ENCODE results near the gene ERP44.
"Not testable (repeated sequence)": the region's sequence is repeated elsewhere in the genome, so short reads cannot be mapped to it uniquely, and the experiment has no call there.

DNA sequence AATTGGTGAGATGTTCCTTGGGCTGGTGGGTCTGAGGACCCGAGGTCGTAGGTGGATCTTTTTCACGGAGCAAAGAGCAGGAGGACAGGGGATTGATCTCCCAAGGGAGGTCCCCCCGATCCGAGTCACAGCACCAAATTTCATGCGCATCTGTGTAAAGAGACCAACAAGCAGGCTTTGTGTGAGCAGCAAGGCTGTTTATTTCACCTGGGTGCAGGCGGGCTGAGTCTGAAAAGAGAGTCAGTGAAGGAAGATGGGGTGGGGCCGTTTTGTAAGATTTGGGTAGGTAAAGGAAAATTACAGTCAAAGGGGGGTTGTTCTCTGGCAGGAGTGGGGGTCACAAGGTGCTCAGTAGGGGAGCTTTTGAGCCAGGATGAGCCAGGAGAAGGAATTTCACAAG lies 47.2 kb upstream of the ERP44 start:
- TF ChIP-seq, protein P1, sequence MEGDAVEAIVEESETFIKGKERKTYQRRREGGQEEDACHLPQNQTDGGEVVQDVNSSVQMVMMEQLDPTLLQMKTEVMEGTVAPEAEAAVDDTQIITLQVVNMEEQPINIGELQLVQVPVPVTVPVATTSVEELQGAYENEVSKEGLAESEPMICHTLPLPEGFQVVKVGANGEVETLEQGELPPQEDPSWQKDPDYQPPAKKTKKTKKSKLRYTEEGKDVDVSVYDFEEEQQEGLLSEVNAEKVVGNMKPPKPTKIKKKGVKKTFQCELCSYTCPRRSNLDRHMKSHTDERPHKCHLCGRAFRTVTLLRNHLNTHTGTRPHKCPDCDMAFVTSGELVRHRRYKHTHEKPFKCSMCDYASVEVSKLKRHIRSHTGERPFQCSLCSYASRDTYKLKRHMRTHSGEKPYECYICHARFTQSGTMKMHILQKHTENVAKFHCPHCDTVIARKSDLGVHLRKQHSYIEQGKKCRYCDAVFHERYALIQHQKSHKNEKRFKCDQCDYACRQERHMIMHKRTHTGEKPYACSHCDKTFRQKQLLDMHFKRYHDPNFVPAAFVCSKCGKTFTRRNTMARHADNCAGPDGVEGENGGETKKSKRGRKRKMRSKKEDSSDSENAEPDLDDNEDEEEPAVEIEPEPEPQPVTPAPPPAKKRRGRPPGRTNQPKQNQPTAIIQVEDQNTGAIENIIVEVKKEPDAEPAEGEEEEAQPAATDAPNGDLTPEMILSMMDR (IDR thresholded peaks at IDR 0.05) = not testable (repeated sequence)
- TF ChIP-seq EP300, POLR2AphosphoS5 (IDR thresholded peaks at IDR 0.05): not testable (repeated sequence)

Data from esophagus muscularis mucosa (tissue), 4 donors.